Erythroblast (primary cell): ENCODE data around the gene PWWP2B.

Experiments used
- GATA1 ChIP-seq: IDR thresholded peaks from 2 replicates; pipeline ENCODE4 v1.6.1; 2011; ENCODE audit warnings: low read depth, mild to moderate bottlenecking, control low read depth, low read length, moderate library complexity
- POLR2A ChIP-seq: IDR thresholded peaks from 2 replicates; pipeline ENCODE4 v1.6.1; 2011; ENCODE audit warnings: mild to moderate bottlenecking, low read length

GRCh38 chr10:132431537-132432175 is 34.7 kb downstream of the PWWP2B start:
- TF ChIP-seq POLR2A = no peak
- no peak for TF ChIP-seq GATA1
